A549 (cell line): ENCODE data around the gene RAB41. TPM values are rescaled to one million over a fixed set of nuclear protein-coding genes. Genes with fewer than 3 reads are reported as not detected.
A peak's percentile ranks its signal among the peaks of the same experiment; 100 is the strongest.

Experiments
- ATAC-seq, 2 experiments: fragments of 200-7000 bp in 1 of 2; fragments of >200 bp in 1 of 2; cut with Nextera tagmentation in 1 of 2; cut with Tn5 transposase in 1 of 2; 3 replicates each; pipeline versions ENCODE4 v1.8.0 to v1.9.1; 2018 to 2020; ENCODE audit warnings: mild to moderate bottlenecking in 1 of 2, moderate library complexity in 1 of 2
- CTCF ChIA-PET: fragments of 300-600 bp; sonication (Branson Sonifier 250); formaldehyde crosslinking; extraction: SDS; loops from one replicate; lab custom pipeline; 2021; ENCODE audit warnings: antibody characterized with exemption, inconsistent platforms; lab: Yijun Ruan, JAX
- POLR2A ChIA-PET: fragments of 350-600 bp; formaldehyde crosslinking; extraction: SDS; loops from one replicate; lab custom pipeline; 2021; ENCODE audit warnings: antibody characterized with exemption, inconsistent platforms; lab: Yijun Ruan, JAX
- DNase-seq, 2 experiments: peaks; one replicate each; pipeline versions ENCODE4 v3.0.0 to v3.0.0-alpha.2; 2011 to 2016; ENCODE audit warnings: low read depth in 1 of 2, low spot score in 1 of 2
- FAIRE-seq: peaks from 2 replicates; lab custom pipeline; 2011; peaks lifted over from hg19 to GRCh38; lab: Jason Lieb, UNC
- H3K27ac ChIP-seq, 2 experiments: fragments of >200 bp; sonication (Bioruptor Twin); formaldehyde crosslinking; 3 replicates each; pipeline ENCODE4 v1.5.1; 2016 to 2017
- H3K4me1 ChIP-seq: fragments of >200 bp; sonication (Bioruptor Twin); formaldehyde crosslinking; 3 replicates; pipeline ENCODE4 v1.6.1; 2016
- H3K4me2 ChIP-seq: fragments of >200 bp; sonication (Bioruptor Twin); formaldehyde crosslinking; 3 replicates; pipeline ENCODE4 v1.6.1; 2016
- H3K4me3 ChIP-seq: fragments of >200 bp; sonication (Bioruptor Twin); formaldehyde crosslinking; 3 replicates; pipeline ENCODE4 v1.5.1; 2016
- H3K9me3 ChIP-seq: fragments of >200 bp; sonication (Bioruptor Twin); formaldehyde crosslinking; 3 replicates; pipeline ENCODE4 v1.6.1; 2016
- BHLHE40 ChIP-seq: IDR thresholded peaks from 2 replicates; pipeline ENCODE4 v1.6.1; 2012; ENCODE audit warnings: low read depth, low read length, inconsistent platforms
- CBX8 ChIP-seq: fragments of 200-600 bp; sonication (generic); IDR thresholded peaks from 2 replicates; pipeline ENCODE4 v1.6.1; 2016
- ESRRA ChIP-seq: fragments of 150-350 bp; IDR thresholded peaks from 2 replicates; pipeline ENCODE4 v1.6.1; 2014; ENCODE audit warnings: mild to moderate bottlenecking, low read length, borderline replicate concordance
- FOSB ChIP-seq: fragments of 250-450 bp; sonication (Bioruptor Pico); IDR thresholded peaks from 2 replicates; pipeline ENCODE4 v1.5.0; 2020; ENCODE audit warnings: mild to moderate bottlenecking, moderate library complexity
- FOSL2 ChIP-seq, 2 experiments: fragments of 450-650 bp in 1 of 2; fragments of >200 bp in 1 of 2; sonication (Bioruptor Twin) in 1 of 2; formaldehyde crosslinking; IDR thresholded peaks; 2 replicates each; pipeline versions ENCODE4 v1.5.0 to v1.6.1; 2016 to 2020; ENCODE audit warnings: mild to moderate bottlenecking in 1 of 2, moderate library complexity in 1 of 2
- FOXS1 ChIP-seq: fragments of 250-450 bp; sonication (Bioruptor Pico); IDR thresholded peaks from 2 replicates; pipeline ENCODE4 v1.5.0; 2020; ENCODE audit warnings: mild to moderate bottlenecking, moderate library complexity
- HEYL ChIP-seq: fragments of 250-450 bp; sonication (Bioruptor Pico); IDR thresholded peaks from 2 replicates; pipeline ENCODE4 v1.8.0; 2021; ENCODE audit warnings: mild to moderate bottlenecking, moderate library complexity
- HOXA7 ChIP-seq: fragments of 250-450 bp; sonication (Bioruptor Pico); IDR thresholded peaks from 2 replicates; pipeline ENCODE4 v1.5.0; 2020; ENCODE audit warnings: mild to moderate bottlenecking, moderate library complexity
- HOXB13 ChIP-seq: fragments of 250-450 bp; sonication (Bioruptor Pico); IDR thresholded peaks from 2 replicates; pipeline ENCODE4 v1.5.0; 2020; ENCODE audit warnings: low read depth, mild to moderate bottlenecking, moderate library complexity
- HOXB5 ChIP-seq: fragments of 250-450 bp; sonication (Bioruptor Pico); IDR thresholded peaks from 2 replicates; pipeline ENCODE4 v1.5.0; 2020; ENCODE audit warnings: mild to moderate bottlenecking, moderate library complexity
- KDM1A ChIP-seq: fragments of 200-600 bp; sonication (generic); IDR thresholded peaks from 2 replicates; pipeline ENCODE4 v1.6.1; 2016; ENCODE audit warnings: low read depth, mild to moderate bottlenecking
- KDM5A ChIP-seq: fragments of 200-600 bp; sonication (generic); IDR thresholded peaks from 2 replicates; pipeline ENCODE4 v1.6.1; 2016; ENCODE audit warnings: antibody characterized with exemption, mild to moderate bottlenecking
- MYC ChIP-seq: IDR thresholded peaks from 2 replicates; pipeline ENCODE4 v1.6.1; 2012; ENCODE audit warnings: mild to moderate bottlenecking, inconsistent platforms, low read length, improper control_type of control experiment, borderline replicate concordance
- NPAS2 ChIP-seq: fragments of 250-450 bp; sonication (Bioruptor Pico); IDR thresholded peaks from 2 replicates; pipeline ENCODE4 v1.8.0; 2022; ENCODE audit warnings: mild to moderate bottlenecking, moderate library complexity, borderline replicate concordance
- NR3C1 ChIP-seq: fragments of >200 bp; sonication (Bioruptor Twin); formaldehyde crosslinking; IDR thresholded peaks from 3 replicates; pipeline ENCODE4 v1.6.1; 2017
- POLR2A ChIP-seq: IDR thresholded peaks from 2 replicates; pipeline ENCODE4 v1.6.1; 2012; ENCODE audit warnings: mild to moderate bottlenecking, low read length
- REST ChIP-seq: fragments of 200-600 bp; sonication (generic); IDR thresholded peaks from 2 replicates; pipeline ENCODE4 v1.6.1; 2016; ENCODE audit warnings: antibody characterized with exemption, mild to moderate bottlenecking, moderate library complexity
- SREBF2 ChIP-seq: fragments of 450-650 bp; IDR thresholded peaks from 2 replicates; pipeline ENCODE4 v1.6.1; 2014; ENCODE audit warnings: mild to moderate bottlenecking, moderate library complexity
- ZC3H11A ChIP-seq: fragments of 450-650 bp; IDR thresholded peaks from 2 replicates; pipeline ENCODE4 v1.6.1; 2014; ENCODE audit warnings: antibody characterized with exemption, mild to moderate bottlenecking
- WGBS: methylation state at CpG from one replicate; pipeline ENCODE4 v1.1.6; 2017; ENCODE audit errors: missing lambda C conversion rate; 5-methylcytosine and 5-hydroxymethylcytosine counted together
- polyA plus RNA-seq, 4 experiments: library from polyadenylated mRNA; depleted of rRNA in 3 of 4; stranded (reverse); fragments of >200 nt; fragmentation: RNase III in 1 of 4; extraction: RNeasy Plus Mini Kit Qiagen cat#74134 plus additional on column Dnase treatment in 1 of 4; gene quantifications; 2 replicates in 3 of 4; 3 replicates in 1 of 4; pipeline ENCODE4 v1.2.3, GENCODE V29; 2011 to 2017
- TF ChIP-seq, protein P1 (sequence below): fragments of 150-350 bp; IDR thresholded peaks from 2 replicates; pipeline ENCODE4 v1.6.1; 2014; ENCODE audit warnings: low read depth, mild to moderate bottlenecking, low read length
- TF ChIP-seq, protein P2 (sequence below): fragments of 450-650 bp; IDR thresholded peaks from 2 replicates; pipeline ENCODE4 v1.6.1; 2014; ENCODE audit warnings: antibody characterized with exemption
- TF ChIP-seq, protein P3 (sequence below): IDR thresholded peaks from 2 replicates; pipeline ENCODE4 v1.6.1; 2012; ENCODE audit warnings: low read depth, borderline replicate concordance

RAB41 gene
- polyA plus RNA-seq, 2 of the 4 experiments (the other 2 are of a cell fraction), result not detected

- TF ChIP-seq BHLHE40, result no peak
- no peak for TF ChIP-seq SREBF2
- TF ChIP-seq CBX8, result no peak
Measured at GRCh38 chrX:70279081-70279480, 2.9 kb upstream of the RAB41 start (continued).

DNA sequence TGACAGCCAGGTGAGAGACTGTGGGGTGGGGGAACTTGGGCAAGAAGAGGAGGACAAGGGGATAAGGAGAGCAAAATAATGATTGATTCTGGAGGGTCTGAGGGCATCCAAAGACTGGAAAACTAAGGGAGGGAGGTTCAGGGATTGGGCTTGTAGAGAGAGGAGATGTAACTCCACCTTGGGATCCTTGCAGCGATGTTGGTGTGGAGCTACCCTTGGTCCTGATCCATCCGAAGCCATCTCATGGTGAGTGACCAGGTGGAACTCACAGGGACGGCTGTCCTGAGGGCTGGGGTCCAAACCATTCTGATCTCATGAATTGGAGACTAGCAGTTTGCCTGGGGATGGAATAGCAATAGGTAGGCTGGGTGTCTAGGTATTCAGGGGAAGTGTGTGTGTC lies 1.4 kb upstream of the RAB41 start:
- Histone ChIP-seq H3K4me3 (no peak overlapping the region), H3K9me3 (no peaks in the 10 kb centered on the region), H3K27ac (no peak overlapping the region), H3K4me2 (no peak overlapping the region), H3K4me1 (no peaks in the 10 kb centered on the region)
- POLR2A ChIA-PET, result no interaction called here
- DNase-seq (no peak), ATAC-seq (no peak), FAIRE-seq (no peak)
- peak; percentile 22; the same call in 1 of the 2 replicates for TF ChIP-seq REST
- no peak for TF ChIP-seq HOXB5 (CRISPR knock-in tag)
- CTCF ChIA-PET, result interaction anchor here (1.0 kb wide), 1 partner anchor 31 kb away, joined by 3 read pairs; no protein-coding TSS in a partner anchor
- WGBS, result 88% methylated on average over 3 of the region's 3 CpGs

- H3K27ac ChIP-seq, result peak overlapping the region; percentile 83 to 85
- no peak for DNase-seq
- ATAC-seq, result no peak; a peak in 1 of 6 replicates
- TF ChIP-seq KDM1A (no peak), ZC3H11A (no peak), FOSL2 (IDR thresholded peaks at IDR 0.05) (no peak), FOSL2 (CRISPR knock-in tag; IDR thresholded peaks at IDR 0.05) (no peak), NR3C1 (no peak), SREBF2 (no peak), FOXS1 (CRISPR knock-in tag) (no peak), HOXB5 (CRISPR knock-in tag) (no peak), HOXA7 (no peak)
- TF ChIP-seq, all 56 proteins: peak for 0
- CTCF ChIA-PET, result interaction anchor here (1.4 kb wide), 1 partner anchor 156 kb away, joined by 8 read pairs; the partner anchor contains the start of gene IGBP1
- Histone ChIP-seq H3K4me2 (peak overlapping the region; percentile 94), H3K4me3 (peak overlapping the region; percentile 92), H3K9me3 (no peaks in the 10 kb centered on the region), H3K4me1 (peaks cover 22% of the 10 kb centered on the region; the same call in 1 of the 3 replicates)
- WGBS, result 28% methylated on average over 8 of the region's 11 CpGs
- no peak for FAIRE-seq
- POLR2A ChIA-PET, result interaction anchor here (0.8 to 2.5 kb wide), 3 partner anchors 11 to 156 kb away, joined by 3 to 17 read pairs (median 6); partner anchors contain the start of gene IGBP1
Measured at GRCh38 chrX:70289168-70289792, 7.3 kb downstream of the RAB41 start.

DNA sequence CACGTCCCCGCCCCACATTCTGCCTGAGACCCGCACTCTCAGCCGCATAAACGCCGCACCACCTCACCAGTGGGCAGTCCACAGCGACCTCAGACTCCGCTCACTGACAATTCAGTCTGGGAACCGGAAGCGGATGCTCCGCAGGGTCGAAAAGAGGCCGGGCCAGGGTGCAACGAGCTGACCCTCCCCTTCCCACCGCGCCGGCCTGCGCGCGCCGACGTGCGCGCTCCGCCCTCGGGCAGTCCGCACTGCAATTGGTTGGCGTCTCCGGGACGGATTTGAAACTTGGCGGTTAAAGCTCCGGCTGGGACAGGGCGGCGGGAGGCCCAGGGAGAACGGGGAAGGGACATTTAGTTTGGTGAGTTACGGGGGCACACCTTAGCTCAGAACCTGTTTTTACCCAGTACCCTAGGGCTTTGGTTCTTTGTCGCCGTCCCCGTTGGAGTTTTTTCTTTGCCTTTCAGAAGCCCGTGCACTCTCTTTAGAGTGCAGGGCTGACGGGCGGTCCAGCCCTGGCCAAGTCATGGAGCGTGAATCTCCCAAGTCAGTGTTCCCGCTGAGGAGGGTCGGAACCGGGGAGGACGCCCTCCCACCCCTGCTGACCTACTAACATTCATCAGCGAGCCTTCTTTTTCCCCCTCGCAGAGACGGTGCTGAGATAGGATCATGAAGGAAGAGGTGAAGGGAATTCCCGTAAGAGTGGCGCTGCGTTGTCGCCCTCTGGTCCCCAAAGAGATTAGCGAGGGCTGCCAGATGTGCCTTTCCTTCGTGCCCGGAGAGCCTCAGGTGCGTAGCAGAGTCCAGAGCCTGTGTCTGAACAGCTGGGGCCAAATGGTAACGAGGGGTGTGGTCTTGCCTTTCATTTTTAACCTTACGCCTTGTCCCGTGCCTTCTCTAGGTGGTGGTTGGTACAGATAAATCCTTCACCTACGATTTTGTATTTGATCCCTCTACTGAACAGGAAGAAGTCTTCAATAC lies 8.1 kb downstream of the RAB41 start, which contains the start of the genes KIF4A and PDZD11:
KIF4A (plus strand) TSS at position 312 of the 978 bp plus-strand sequence; CDS start at position 667, 355 bp downstream.
PDZD11 (minus strand) TSS at position 135 of the 978 bp plus-strand sequence. CDS start 586 bp downstream, outside the sequence.
- Histone ChIP-seq H3K9me3 (no peaks in the 10 kb centered on the region), H3K27ac (peak within 1 kb of the TSS; percentile 83 to 85), H3K4me1 (peaks cover 22% of the 10 kb centered on the region; the same call in 1 of the 3 replicates), H3K4me3 (peak within 1 kb of the TSS; percentile 92), H3K4me2 (peak within 1 kb of the TSS; percentile 97)
- ATAC-seq (peak; percentile 100), FAIRE-seq (peak; percentile 59), DNase-seq (peak; percentile 86 to 95)
- CTCF ChIA-PET, result interaction anchor here (1.4 kb wide), 1 partner anchor 157 kb away, joined by 8 read pairs; the partner anchor contains the start of gene IGBP1
- WGBS, result 2% methylated on average over 31 of the region's 62 CpGs
- POLR2A ChIA-PET, result interaction anchor here (0.8 to 2.5 kb wide), 3 partner anchors 12 to 157 kb away, joined by 3 to 17 read pairs (median 6); partner anchors contain the start of gene IGBP1
- TF ChIP-seq SREBF2 (no peak), POLR2A (peak; percentile 77), HOXB13 (CRISPR knock-in tag) (no peak), NPAS2 (CRISPR knock-in tag) (no peak), KDM5A (0 out of 2 replicates have a peak, but pooled peaks have one; percentile 30), FOSB (no peak), ESRRA (no peak), HEYL (no peak), MYC (no peak)
- TF ChIP-seq, protein P1, sequence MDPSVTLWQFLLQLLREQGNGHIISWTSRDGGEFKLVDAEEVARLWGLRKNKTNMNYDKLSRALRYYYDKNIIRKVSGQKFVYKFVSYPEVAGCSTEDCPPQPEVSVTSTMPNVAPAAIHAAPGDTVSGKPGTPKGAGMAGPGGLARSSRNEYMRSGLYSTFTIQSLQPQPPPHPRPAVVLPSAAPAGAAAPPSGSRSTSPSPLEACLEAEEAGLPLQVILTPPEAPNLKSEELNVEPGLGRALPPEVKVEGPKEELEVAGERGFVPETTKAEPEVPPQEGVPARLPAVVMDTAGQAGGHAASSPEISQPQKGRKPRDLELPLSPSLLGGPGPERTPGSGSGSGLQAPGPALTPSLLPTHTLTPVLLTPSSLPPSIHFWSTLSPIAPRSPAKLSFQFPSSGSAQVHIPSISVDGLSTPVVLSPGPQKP, result no peak
- TF ChIP-seq, protein P2, sequence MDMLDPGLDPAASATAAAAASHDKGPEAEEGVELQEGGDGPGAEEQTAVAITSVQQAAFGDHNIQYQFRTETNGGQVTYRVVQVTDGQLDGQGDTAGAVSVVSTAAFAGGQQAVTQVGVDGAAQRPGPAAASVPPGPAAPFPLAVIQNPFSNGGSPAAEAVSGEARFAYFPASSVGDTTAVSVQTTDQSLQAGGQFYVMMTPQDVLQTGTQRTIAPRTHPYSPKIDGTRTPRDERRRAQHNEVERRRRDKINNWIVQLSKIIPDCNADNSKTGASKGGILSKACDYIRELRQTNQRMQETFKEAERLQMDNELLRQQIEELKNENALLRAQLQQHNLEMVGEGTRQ, result no peak
- TF ChIP-seq, protein P3, sequence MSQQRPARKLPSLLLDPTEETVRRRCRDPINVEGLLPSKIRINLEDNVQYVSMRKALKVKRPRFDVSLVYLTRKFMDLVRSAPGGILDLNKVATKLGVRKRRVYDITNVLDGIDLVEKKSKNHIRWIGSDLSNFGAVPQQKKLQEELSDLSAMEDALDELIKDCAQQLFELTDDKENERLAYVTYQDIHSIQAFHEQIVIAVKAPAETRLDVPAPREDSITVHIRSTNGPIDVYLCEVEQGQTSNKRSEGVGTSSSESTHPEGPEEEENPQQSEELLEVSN, result 0 out of 2 replicates have a peak, but pooled peaks have one; percentile 36
